Liver (tissue), 9 donors: ENCODE data around the gene GUCY1A1. TPM values are rescaled to one million over a fixed set of nuclear protein-coding genes. Genes with fewer than 3 reads are reported as not detected.

ENCODE experiments used
- DNase-seq: peaks from one replicate; pipeline ENCODE4 v3.0.0-alpha.2; 2017; ENCODE audit warnings: low spot score
- H3K27ac ChIP-seq, 2 donors: one replicate each; pipeline ENCODE4 v1.7.0; 2013; ENCODE audit warnings: inconsistent platforms in 2 of 2, low read length in 2 of 2, control low read depth in 1 of 2, low read depth in 1 of 2, mild to moderate bottlenecking in 1 of 2
- H3K27me3 ChIP-seq, 4 donors: one replicate each; pipeline versions ENCODE4 v1.6.1 to v1.7.0; 2013; ENCODE audit warnings: low read length in 3 of 4, inconsistent platforms in 1 of 4, mild to moderate bottlenecking in 1 of 4, moderate library complexity in 1 of 4; ENCODE audit not compliant: control insufficient read depth in 4 of 4, insufficient read depth in 4 of 4
- H3K36me3 ChIP-seq, 4 donors: one replicate each; pipeline versions ENCODE4 v1.6.1 to v1.7.0; 2013; ENCODE audit warnings: low read length in 3 of 4, mild to moderate bottlenecking in 3 of 4, low read depth in 1 of 4, moderate library complexity in 1 of 4; ENCODE audit not compliant: control insufficient read depth in 4 of 4, insufficient read depth in 3 of 4
- H3K4me1 ChIP-seq, 4 donors: one replicate each; pipeline versions ENCODE4 v1.6.1 to v1.7.0; 2013; ENCODE audit warnings: low read length in 3 of 4, mild to moderate bottlenecking in 3 of 4, moderate library complexity in 1 of 4; ENCODE audit not compliant: control insufficient read depth in 4 of 4, insufficient read depth in 4 of 4
- H3K4me3 ChIP-seq, 3 donors: one replicate each; pipeline versions ENCODE4 v1.6.1 to v1.7.0; 2013; ENCODE audit warnings: low read length in 3 of 3, control low read depth in 1 of 3, low read depth in 1 of 3, mild to moderate bottlenecking in 1 of 3
- H3K9ac ChIP-seq, 2 donors: one replicate each; pipeline ENCODE4 v1.7.0; 2013; ENCODE audit warnings: low read length in 2 of 2, mild to moderate bottlenecking in 2 of 2, moderate library complexity in 2 of 2, control low read depth in 1 of 2, low read depth in 1 of 2
- H3K9me3 ChIP-seq, 4 donors: one replicate each; pipeline versions ENCODE4 v1.6.1 to v1.7.0; 2013; ENCODE audit warnings: low read length in 3 of 4; ENCODE audit not compliant: control insufficient read depth in 4 of 4
- ATF3 ChIP-seq: IDR thresholded peaks from 2 replicates; pipeline ENCODE4 v1.6.1; 2016; ENCODE audit warnings: antibody characterized with exemption
- CTCF ChIP-seq: fragments of 150-350 bp; IDR thresholded peaks from 2 replicates; pipeline ENCODE4 v1.5.1; 2017; ENCODE audit warnings: improper control_type of control experiment, low read depth, low read length; ENCODE audit not compliant: missing input control
- FOXA1 ChIP-seq: IDR thresholded peaks from 2 replicates; pipeline ENCODE4 v1.6.1; 2016; ENCODE audit warnings: antibody characterized with exemption
- FOXA2 ChIP-seq: IDR thresholded peaks from 2 replicates; pipeline ENCODE4 v1.6.1; 2016; ENCODE audit warnings: antibody characterized with exemption
- HNF4G ChIP-seq: IDR thresholded peaks from 2 replicates; pipeline ENCODE4 v1.6.1; 2016; ENCODE audit warnings: antibody characterized with exemption
- NR2F2 ChIP-seq: IDR thresholded peaks from 2 replicates; pipeline ENCODE4 v1.6.1; 2016; ENCODE audit warnings: antibody characterized with exemption
- RAD21 ChIP-seq, 2 donors: IDR thresholded peaks; 2 replicates each; pipeline ENCODE4 v1.6.1; 2016; ENCODE audit warnings: antibody characterized with exemption in 2 of 2, mild to moderate bottlenecking in 2 of 2
- RXRA ChIP-seq, 2 donors: IDR thresholded peaks; 2 replicates each; pipeline ENCODE4 v1.6.1; 2017 to 2018; ENCODE audit warnings: antibody characterized with exemption in 2 of 2, mild to moderate bottlenecking in 1 of 2
- SP1 ChIP-seq: IDR thresholded peaks from 2 replicates; pipeline ENCODE4 v1.6.1; 2018; ENCODE audit warnings: antibody characterized with exemption, mild to moderate bottlenecking
- TAF1 ChIP-seq: conservative IDR thresholded peaks from 2 replicates; pipeline ENCODE4 v1.6.1; 2016; ENCODE audit warnings: antibody characterized with exemption, mild to moderate bottlenecking
- WGBS: extraction: QIAGEN DNeasy Blood & Tissue Kit; methylation state at CpG from one replicate; pipeline ENCODE4 v1.1.7; 2013; 5-methylcytosine and 5-hydroxymethylcytosine counted together
- polyA plus RNA-seq, 2 donors: library from polyadenylated mRNA; stranded (reverse) in 1 of 2; unstranded in 1 of 2; fragments of 200-250 nt in 1 of 2; fragments of >200 nt in 1 of 2; fragmentation: Nextera tagmentation in 1 of 2; extraction: Ambion mirVana in 1 of 2; gene quantifications; one replicate each; pipeline versions ENCODE4 v1.2.1 to v1.2.3, GENCODE V29; 2013 to 2015
- total RNA-seq, 2 donors: library from RNA; depleted of rRNA; stranded (reverse); fragments of >200 nt; gene quantifications; one replicate each; pipeline ENCODE4 v1.2.3, GENCODE V29; 2014
- TF ChIP-seq, protein P1 (sequence below): IDR thresholded peaks from 2 replicates; pipeline ENCODE4 v1.6.1; 2016; ENCODE audit warnings: antibody characterized with exemption
- TF ChIP-seq, protein P2 (sequence below): IDR thresholded peaks from 2 replicates; pipeline ENCODE4 v1.6.1; 2016; ENCODE audit warnings: antibody characterized with exemption, mild to moderate bottlenecking
- TF ChIP-seq, protein P3 (sequence below): IDR thresholded peaks from 2 replicates; pipeline ENCODE4 v1.6.1; 2016; ENCODE audit warnings: antibody characterized with exemption
- donor health status: healthy.
- donor health status: healthy.
- donor health status: healthy.
- donor health status: healthy.
- donor health status: healthy.

GUCY1A1 gene
- total and polyA plus RNA-seq, 4 donors = 2.8 to 13.5 (median 7.6) TPM

- no peaks in the 10 kb centered on the region for H3K36me3 ChIP-seq
- no peak for TF ChIP-seq HNF4G
- no peak for TF ChIP-seq ATF3
- no peak for TF ChIP-seq NR2F2
- TF ChIP-seq, protein P1, sequence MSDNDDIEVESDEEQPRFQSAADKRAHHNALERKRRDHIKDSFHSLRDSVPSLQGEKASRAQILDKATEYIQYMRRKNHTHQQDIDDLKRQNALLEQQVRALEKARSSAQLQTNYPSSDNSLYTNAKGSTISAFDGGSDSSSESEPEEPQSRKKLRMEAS = no peak
- TF ChIP-seq SP1 = no peak
- TF ChIP-seq, protein P2, sequence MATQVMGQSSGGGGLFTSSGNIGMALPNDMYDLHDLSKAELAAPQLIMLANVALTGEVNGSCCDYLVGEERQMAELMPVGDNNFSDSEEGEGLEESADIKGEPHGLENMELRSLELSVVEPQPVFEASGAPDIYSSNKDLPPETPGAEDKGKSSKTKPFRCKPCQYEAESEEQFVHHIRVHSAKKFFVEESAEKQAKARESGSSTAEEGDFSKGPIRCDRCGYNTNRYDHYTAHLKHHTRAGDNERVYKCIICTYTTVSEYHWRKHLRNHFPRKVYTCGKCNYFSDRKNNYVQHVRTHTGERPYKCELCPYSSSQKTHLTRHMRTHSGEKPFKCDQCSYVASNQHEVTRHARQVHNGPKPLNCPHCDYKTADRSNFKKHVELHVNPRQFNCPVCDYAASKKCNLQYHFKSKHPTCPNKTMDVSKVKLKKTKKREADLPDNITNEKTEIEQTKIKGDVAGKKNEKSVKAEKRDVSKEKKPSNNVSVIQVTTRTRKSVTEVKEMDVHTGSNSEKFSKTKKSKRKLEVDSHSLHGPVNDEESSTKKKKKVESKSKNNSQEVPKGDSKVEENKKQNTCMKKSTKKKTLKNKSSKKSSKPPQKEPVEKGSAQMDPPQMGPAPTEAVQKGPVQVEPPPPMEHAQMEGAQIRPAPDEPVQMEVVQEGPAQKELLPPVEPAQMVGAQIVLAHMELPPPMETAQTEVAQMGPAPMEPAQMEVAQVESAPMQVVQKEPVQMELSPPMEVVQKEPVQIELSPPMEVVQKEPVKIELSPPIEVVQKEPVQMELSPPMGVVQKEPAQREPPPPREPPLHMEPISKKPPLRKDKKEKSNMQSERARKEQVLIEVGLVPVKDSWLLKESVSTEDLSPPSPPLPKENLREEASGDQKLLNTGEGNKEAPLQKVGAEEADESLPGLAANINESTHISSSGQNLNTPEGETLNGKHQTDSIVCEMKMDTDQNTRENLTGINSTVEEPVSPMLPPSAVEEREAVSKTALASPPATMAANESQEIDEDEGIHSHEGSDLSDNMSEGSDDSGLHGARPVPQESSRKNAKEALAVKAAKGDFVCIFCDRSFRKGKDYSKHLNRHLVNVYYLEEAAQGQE = no peak
- TF ChIP-seq RAD21 (IDR thresholded peaks at IDR 0.05) = no peak
- TF ChIP-seq RXRA (IDR thresholded peaks at IDR 0.05) = no peak
- TF ChIP-seq FOXA2 = no peak
- no peaks in the 10 kb centered on the region for H3K27me3 ChIP-seq
- WGBS = 93% methylated on average over 1 of the region's 1 CpG
- H3K9ac ChIP-seq = no peak overlapping the region
- no peak overlapping the region for H3K4me3 ChIP-seq
- no peaks in the 10 kb centered on the region for H3K9me3 ChIP-seq
- no peaks in the 10 kb centered on the region for H3K4me1 ChIP-seq
- DNase-seq = no peak
- H3K27ac ChIP-seq = no peak overlapping the region
Measured at GRCh38 chr4:155659176-155659575, 7.5 kb upstream of the GUCY1A1 start.

DNA sequence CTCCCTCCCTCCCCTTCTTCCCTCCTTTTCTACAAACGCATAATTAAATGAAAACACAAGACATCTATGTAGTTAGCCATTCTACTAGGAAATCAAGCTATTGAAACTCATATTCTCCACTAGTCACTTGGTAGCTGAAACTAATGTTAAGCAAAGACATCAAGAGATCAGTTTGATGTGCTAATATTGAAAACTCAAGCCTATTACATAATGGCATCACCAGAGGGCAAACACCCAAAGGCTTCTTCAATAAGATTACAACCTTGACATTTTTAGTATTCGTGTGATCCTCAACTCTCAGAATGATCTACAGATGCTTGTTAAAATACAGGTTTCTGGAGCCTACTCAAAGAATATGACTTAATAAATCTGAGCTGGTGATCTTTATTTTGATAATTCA, 6.2 kb upstream of the GUCY1A1 start:
- Histone ChIP-seq H3K4me3 (no peak overlapping the region), H3K9me3 (no peaks in the 10 kb centered on the region), H3K27ac (no peak overlapping the region), H3K27me3 (peaks cover 0 to 6% (median 0%) of the 10 kb centered on the region in 4 donors), H3K36me3 (no peaks in the 10 kb centered on the region), H3K4me1 (no peaks in the 10 kb centered on the region), H3K9ac (no peak overlapping the region)
- 71% methylated on average over 2 of the region's 2 CpGs for WGBS
- no peak for DNase-seq
- no peak for TF ChIP-seq TAF1
- TF ChIP-seq FOXA1 = no peak
- no peak for TF ChIP-seq FOXA2
- no peak for TF ChIP-seq RAD21 (IDR thresholded peaks at IDR 0.05)
- TF ChIP-seq, protein P3, sequence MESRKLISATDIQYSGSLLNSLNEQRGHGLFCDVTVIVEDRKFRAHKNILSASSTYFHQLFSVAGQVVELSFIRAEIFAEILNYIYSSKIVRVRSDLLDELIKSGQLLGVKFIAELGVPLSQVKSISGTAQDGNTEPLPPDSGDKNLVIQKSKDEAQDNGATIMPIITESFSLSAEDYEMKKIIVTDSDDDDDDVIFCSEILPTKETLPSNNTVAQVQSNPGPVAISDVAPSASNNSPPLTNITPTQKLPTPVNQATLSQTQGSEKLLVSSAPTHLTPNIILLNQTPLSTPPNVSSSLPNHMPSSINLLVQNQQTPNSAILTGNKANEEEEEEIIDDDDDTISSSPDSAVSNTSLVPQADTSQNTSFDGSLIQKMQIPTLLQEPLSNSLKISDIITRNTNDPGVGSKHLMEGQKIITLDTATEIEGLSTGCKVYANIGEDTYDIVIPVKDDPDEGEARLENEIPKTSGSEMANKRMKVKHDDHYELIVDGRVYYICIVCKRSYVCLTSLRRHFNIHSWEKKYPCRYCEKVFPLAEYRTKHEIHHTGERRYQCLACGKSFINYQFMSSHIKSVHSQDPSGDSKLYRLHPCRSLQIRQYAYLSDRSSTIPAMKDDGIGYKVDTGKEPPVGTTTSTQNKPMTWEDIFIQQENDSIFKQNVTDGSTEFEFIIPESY = no peak

- Histone ChIP-seq H3K4me3 (no peak overlapping the region), H3K36me3 (no peaks in the 10 kb centered on the region), H3K4me1 (peaks cover 2 to 18% (median 11%) of the 10 kb centered on the region in 4 donors), H3K9me3 (no peaks in the 10 kb centered on the region), H3K27ac (no peak overlapping the region), H3K27me3 (peaks cover 0 to 6% (median 0%) of the 10 kb centered on the region in 4 donors), H3K9ac (no peak overlapping the region)
- TF ChIP-seq HNF4G = no peak
- TF ChIP-seq FOXA2 = no peak
- TF ChIP-seq ATF3 = no peak
- no peak for TF ChIP-seq RAD21 (IDR thresholded peaks at IDR 0.05)
- no peak for TF ChIP-seq CTCF
- 88% methylated on average over 2 of the region's 2 CpGs for WGBS
- DNase-seq = no peak
Measured at GRCh38 chr4:155665054-155665453, 1.6 kb upstream of the GUCY1A1 start.
